Measurements from ENCODE around the gene USP36.

The USP36 gene

DNA sequence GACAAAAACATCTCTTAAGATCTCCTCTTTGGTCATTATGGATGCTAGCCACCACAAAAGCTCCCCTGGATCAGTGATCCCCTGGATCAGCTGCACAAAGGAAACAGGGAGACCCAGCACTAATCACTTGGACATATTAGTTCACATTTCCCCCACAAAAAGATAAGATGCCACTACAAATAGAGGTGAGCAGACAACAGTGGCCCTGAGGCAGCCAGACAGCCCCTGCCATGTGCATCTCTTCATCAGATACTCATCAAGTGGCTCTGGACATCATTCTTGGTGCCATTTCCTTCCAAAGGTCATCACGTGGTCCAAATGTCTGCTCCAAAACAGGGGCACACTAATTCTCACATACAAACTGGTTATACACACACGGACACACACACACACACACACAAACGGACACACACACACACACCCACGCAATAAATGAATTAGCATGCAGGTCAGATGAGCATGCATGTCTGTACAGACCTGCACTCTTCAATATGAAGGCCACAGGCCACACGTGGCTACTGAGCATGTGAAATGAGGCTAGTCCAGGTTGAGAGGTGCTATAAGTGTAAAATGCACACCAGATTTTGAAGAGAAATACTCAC, 4.1 kb downstream of the USP36 start:
- no peak for DNase-seq

DNA sequence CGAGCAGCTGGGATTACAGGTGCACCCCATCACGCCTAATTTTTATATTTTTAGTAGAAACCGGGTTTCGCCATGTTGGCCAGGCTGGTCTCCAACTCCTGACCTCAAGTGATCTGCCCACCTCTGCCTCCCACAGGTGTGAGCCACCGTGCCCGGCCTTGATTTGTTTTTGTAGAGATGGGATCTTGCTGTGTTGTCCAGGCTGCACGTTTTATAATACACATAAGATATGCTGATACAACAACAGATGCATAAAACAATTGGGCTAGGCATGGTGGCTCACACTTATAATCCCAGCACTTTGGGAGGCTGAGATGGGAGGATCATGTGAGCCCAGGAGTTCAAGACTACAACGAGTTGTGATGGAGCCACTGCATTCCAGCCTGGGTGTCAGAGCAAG, 6.0 kb downstream of the USP36 start:
- no peak for DNase-seq

DNA sequence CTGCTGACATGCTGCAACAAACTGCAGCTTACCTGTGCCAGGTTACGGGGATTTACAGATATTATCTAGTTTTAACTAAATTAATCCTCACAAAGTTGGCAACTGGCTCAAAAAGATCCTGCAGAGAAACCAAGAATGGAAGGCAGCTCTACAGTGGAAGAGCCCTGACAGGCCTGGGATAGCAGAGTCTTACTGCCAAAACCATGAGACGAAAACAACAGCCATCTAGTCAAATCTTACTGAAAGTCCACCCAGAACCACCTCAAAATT, 8.1 kb downstream of the USP36 start:
- DNase-seq: no peak

DNA sequence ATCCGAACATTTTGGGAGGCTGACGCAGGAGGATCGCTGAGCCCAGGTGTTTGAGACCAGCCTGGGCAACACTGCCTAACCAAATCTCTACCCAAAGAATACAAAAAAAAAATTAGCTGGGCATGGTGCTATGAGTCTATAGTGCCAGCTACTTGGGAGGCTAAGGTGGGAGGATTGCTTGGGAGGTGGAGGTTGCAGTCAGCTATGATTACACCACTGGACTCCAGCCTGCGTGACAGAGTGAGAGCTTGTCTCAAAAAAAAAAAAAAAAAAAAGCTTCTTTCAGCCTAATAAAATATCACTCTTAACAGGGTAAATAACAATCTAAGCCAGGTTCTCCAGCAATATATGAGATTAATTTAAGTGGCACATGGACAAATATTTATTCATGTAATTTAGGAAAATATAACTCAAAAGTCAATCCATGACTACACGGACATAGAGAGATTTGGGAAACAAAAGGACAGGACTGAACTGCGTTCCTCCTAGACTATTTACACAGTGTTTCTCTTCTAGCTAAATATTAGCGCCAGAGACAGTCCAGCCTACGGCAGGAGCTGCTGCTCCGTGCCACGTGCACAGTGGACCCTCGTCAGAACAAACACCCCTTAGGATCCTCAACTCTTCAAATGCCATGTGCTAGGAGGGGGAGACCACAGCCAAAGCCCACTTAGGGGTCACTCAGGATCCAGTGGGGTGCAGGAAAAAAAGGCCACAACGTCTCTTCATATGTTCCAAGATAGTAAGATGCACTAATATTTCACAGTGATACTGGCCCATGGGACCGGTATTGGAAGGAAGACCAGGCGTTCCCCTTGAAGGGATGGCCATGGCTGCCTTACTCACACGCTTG, 8.7 kb downstream of the USP36 start:
- no peak for DNase-seq

DNA sequence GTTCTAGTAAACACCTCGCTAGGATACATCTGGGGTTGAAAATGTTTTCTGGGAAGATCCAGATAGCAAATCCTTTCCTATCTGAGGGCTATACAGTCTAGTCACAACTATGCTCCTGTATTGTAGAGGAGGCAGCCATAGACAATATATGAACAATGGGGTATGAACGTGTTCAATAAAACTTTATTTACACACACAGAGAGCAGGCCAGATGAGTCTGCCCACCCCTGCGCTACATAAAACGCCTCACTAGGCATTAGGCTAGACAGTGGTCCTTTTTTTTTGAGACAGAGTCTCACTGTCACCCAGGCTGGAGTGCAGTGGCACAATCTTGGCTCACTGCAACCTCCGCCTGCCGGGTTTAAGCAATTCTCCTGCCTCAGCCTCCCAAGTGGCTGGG, 11.1 kb downstream of the USP36 start:
- no peak for DNase-seq

DNA sequence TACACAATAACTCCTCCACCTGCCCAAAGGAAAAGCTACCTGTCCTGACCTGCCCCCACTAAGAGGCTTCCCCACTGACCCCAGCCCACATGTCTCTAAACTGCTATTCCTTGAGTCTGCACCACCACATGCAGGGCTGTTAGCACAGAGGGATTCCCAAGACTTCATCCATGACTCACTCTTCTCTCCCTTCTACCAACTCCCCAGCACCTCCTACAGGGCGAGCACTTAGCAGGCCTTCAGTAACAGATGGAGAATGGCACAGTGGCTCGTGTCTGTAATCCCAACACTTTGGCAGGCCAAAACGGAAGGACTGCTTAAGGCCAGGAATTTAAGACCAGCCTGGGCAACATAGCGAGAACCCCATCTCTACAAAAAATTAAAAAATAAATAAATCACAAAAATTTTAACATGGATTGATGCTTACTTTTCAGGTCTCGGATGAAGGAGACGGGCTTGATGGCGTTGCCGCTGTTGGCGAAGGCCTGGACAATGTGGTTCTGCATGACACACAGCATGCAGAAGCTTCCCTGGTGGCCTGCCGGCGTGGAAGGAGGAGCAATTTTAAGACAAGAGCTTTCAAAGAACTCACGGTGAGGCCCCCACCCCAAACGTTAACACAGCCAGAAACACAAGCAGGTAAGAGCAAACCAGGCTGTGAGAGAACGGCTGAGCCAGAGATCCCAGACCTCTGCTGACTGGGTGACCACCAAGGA, 12.0 kb downstream of the USP36 start:
- no peak for DNase-seq

DNA sequence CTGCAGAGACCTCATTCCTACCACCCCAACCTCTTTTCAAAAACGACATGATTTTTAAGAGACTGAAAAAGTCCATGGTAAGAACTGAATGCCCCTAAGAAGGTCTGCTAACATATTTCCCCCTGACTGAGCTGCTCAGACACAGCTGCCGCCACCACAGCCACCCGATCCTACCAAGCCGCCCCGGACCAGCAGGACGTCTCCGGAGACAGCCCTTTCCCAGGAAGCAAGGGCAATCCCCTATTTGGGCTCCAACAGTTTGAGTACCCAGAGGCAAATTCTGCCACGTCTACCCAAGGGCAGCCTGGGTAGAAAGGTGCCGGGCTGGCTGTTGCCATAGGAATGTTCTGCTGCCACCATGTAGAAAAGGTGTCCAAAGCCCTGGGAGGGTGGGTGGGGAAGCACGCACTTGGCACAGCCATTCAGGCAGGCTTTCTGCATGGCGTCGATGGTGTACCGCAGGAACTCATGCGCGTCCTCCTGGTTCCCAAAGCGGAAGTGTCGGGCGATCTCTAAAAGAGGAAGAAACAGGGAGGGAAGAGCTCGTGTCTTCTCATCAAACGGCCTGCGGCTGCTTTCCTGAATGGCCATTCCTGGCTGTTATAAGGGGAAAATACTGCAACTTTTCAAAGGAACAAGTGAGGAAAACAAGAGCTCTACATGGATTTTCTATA, 13.6 kb downstream of the USP36 start:
- no peak for DNase-seq

DNA sequence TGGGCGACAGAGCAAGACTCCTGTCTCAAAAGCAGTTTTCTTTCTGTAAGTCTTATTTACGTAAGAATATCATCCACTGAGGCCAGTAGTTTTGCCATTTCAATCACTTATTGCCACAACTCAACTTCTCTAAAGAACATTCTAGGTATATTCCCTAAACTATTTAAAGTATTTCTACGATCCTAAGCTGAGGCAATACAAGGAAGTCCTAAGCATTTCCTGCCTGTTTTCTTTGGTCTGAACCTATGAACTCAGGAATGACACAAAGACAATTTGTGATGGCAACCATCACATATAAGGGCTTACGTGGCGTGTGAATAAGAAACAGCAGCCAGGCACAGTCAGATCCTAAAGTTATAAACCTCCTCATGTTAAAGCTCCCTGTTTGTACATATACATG, 14.2 kb downstream of the USP36 start:
- DNase-seq: no peak

DNA sequence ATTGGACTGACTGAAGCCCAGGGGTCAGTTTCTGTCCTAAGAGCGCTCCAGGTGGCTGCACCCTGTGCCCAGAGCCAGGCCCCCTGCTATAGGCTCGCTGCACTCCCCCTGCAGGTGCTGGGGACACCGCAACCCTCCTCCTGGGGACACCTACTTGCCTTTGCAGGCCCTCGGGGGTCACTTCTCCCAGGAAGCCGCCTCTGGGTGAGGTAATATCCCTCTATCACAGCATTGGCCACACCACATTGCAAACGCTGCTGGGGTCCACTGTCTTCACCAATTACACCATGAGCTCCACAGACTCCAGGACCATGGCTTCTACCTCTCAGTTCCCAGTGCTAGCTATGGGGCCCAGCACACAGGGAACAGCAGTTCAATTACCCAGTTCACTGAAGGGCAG, 14.9 kb downstream of the USP36 start:
- no peak for DNase-seq

DNA sequence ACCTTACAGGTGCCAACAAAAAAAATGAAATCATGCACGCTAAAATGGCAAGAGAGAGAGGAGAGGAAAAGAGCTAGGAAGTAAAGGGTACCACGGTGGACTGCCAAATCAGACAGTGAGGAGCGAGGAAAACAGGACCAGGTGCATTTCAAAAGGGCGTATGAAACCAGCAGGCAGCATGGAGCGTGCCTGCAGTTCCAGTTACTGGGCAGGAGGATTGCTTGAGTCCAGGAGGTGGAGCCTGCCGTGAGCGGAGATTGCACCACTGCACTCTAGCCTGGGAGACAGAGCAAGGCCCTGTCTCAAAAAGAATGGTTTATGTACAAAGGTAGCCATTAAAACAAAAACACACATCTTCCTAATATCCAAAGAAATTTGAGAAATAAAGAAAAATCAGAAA, 16.4 kb downstream of the USP36 start:
- no peak for DNase-seq

DNA sequence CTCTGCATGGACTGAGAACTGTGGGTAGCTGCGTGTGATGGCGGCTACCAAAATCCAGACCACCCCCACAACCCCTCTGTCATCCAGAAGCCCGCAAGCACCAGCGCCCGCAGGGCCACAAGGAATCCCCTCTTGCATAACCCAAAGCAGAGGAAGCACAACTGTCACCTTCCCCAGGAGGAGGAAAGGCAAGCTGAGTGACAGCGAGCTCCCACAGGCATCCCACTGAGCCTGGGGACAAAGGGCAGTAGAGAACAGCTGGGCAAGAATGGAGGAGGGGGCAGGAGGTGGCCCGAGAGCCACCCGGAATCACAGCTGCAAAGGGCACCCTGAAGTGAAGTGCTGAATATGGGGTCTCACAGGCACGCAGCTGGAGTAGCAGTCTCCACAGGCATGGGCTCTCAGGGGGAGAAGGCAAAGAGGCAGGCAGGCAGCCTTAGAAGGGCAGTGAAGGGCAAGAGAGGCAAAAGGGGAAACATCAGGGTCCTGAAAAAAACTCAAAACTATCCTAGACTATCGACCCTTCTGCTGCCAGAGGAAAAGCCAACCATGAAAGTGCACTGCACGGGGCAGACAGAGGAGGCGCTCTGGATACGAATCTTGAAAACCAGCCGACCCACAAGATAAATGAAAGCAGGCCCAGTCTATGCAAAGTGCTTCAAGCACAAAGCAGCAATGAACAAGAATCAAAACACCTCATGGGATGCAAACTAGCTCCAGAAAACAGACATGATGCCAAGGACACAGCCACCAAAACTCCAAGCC, 17.1 kb downstream of the USP36 start:
- DNase-seq: no peak

DNA sequence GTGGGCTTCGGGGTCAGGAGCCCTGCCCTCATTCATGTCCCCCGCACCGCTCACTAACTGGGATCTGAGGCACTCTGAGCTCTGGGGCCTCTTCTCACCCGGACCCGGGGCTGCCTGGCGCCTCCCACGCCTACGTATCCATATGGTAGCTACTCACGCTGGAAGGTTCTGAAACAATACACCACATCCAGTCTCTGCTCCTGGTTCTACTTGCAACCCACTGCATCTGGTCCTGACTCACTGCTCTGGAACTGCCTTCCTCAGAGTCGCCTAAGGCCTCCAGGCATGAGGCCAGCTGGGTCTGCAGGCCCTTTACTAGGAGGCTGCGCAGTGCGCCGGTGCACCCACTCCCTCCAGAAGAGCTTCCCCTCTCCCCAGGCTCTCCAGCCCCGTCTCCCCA, 18.1 kb downstream of the USP36 start:
- DNase-seq: no peak

DNA sequence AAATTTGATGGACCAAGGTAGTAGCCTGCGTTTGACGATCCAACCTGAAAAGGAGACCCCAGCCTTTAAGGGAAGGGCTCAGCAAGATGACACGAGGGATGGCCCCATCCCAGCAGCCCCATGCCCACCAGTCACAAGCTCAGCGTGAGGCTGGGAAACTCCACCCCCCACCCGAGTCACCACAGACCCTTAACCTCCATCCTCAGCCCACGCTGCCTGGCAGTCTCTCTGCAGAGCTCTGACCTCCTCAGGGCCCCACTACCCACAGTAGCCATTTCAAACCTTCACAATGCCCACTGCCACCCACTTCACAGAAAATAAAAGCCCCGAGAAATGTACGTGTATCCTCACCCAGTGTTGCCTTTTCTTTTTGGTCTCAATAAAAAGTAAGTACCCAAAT, 18.7 kb downstream of the USP36 start:
- no peak for DNase-seq

DNA sequence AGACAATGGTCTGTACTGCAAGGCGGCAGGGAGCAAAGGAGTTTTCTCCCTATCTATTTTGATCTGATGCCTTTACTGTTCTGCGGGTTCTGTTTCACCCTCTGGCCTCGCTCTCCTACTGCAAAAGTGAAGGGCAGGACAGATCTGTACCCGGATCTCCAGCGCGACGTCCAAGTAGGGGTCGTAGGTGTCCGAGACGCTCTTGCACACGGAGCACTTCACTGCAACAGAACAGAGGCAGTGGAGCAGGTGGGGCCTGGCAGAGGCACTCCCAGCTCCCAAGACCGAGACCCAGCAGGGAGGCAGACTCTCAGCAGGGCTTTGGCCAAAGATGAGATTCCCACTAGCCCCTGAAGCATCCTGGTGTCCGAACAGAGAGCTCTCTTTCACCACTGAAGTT, 19.8 kb downstream of the USP36 start:
- no peak for DNase-seq

DNA sequence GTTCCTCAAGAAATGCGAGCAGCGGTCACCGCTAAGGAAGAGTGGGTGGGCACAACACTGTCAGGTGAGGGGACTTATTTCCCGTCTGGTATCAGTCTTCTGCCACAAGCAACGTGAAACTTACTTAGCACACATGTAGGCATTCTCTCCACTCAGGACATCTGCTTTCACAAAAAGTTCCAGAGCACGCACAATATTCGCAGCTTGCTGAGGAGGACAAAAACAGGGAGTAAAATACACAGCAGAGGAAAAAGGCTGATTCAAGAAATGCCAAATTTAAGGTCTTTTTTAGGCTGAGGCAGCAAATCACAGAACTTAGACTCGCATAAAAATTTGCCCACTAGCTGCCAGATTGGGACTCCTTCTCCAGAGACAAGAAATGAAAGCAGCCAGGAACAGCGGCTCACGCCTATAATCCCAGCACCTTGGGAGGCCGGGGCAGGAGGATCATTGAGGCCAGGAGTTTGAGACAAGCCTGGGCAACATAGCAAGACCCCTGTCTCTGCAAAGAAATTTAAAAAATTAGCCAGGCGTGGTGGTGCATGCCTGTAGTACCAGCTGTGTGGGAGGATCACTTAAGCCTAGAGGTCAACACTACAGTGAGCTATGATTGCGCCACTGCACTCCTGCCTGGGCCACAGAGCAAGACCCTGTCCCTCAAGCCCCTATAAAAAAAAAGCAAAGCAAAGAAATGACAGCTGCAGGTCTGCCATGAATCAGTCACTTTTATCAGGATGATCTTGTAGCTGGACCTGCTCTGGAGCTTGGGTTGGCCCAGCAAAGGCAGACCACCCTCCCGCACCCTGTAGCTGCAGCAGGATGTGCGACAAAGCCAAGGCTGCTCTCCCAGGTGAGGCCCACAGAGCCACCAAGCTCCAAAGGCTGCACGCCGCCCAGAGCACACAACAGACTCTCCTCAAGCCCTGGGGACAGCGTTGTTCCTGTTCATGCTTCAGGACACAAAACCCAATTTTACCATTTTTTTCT, 20.5 kb downstream of the USP36 start:
- DNase-seq: no peak

DNA sequence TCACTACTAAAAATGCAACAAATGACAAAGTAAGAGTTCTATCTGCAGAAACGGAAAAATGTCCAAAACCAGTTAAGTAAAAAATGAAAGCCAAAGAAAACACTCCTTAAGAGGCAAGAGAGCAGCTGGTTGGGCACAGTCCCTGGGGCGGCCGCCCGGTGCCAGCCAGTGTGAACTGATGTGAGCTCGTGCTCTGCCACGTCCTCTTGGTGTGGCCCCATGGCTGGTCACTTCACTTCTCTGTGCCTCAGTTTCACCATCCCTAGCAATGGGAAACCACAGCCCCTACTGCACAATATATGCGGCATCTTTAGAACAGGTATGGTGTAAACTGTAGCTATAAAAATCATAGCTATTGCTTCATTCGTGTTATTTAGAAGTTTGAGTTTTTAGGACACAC, 21.2 kb downstream of the USP36 start:
- DNase-seq: no peak

DNA sequence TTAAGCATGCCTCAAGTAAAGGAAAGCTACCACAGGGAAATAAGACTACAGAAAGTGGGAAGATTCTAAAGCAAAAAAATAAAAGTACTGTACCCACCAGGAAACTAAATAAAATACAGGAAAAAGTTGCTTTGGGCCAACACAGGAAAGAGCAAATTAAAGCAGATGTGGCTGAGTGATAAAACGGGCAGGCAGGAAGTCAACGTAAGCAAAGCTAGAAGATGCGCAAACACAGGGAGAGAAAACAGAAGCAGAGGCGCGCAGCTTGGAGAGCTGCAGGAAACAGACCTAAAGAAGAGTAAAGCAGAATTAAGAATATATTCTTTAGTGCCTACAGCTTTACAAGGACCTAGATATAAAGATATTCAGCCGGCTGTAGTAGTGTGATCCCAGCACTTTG, 21.7 kb downstream of the USP36 start:
- DNase-seq: no peak

DNA sequence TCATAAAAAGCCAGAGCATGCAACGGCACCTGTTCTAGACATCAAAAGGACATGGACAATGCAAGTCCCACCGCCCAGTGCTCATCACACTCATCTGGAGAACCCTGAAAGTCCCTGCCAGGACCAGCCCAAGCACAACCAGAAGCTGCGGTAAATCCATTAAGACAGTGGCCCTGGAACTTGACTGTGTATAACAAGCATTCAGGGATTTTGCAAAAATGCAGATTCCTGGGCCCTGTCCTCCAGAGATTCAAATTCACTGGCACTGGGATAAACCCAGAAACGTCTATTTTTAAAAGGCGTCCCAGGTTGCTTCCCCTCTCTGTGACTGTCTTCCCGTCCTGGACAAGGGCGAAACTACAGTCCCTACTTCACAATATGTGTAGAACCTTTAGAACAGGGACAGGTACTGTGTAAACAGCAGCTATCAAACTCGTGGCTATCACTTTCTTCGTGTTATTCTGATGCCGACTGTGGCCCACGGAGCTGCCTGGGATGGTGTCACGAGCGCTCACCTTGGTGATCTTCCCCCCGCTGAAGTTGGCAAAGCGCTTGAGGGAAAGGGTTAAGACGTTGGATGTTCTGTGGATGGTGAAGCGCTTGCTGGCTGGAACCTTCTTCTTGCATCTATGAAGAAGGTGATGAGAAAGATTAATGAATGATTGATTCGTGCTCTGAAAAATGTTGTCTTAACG, 22.3 kb downstream of the USP36 start:
- DNase-seq: no peak

DNA sequence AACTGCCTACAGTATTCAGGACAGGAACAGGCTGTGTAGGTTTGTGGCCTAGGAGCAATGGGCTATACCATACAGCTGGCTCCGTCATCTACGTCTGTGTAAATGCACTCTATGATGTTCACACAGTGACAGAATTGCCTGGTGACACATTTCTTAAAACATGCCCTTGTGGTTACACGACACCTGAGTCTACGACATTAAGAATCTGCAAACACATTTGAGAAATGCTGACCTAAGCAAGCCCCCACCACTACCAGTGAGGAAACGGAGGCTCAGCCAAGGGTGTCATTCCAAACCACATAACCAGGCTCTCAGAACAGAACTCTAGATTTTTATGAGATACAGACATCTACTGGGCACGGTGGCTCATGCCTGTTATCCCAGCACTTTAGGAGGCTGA, 23.5 kb downstream of the USP36 start:
- peak; percentile 69 for DNase-seq

DNA sequence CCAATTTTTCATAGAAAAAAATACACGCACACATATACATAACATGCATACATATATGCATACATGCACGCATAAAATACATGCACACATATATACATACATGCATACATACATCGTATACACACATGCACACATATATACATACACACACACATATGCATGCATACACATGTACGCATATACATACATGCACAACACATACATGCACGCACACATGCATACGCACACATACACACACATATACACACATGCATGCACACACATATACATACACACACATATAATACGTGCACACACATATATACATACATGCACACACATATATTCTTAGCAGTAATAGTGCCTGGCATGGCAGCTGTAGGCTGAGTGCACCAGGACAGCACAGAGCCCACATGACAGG, 24.9 kb downstream of the USP36 start:
- DNase-seq: no peak

DNA sequence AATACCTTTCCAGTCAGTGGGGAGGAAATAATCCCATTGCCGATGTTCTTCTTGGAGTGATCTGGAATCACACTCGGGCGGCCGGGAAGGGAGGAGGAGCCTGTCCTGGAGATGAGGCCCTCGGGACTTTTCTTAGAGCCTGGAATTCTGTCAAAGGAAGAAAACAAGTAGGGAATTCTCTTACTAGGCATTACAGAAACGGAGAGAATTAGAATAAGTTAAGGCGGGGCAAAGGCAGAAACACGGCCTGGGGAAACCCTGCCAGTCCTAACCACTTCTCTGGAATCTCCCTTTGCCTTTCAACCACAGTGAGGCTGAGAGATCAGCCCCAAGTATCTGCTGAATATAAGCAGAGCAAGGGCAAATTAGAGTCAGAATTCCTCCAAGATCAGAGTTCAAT, 27.8 kb downstream of the USP36 start:
- DNase-seq: no peak
